Esophagus squamous epithelium (tissue), 5 donors: ENCODE measurements around the gene ASTN2. TPM values are rescaled to one million over a fixed set of nuclear protein-coding genes. Genes with fewer than 3 reads are reported as not detected.

Source experiments
- DNase-seq: peaks from one replicate; lab custom pipeline; 2025; lab: John Stamatoyannopoulos, UW
- H3K27ac ChIP-seq, 4 donors: fragments of 200-600 bp; sonication (generic); one replicate each; pipeline ENCODE4 v1.5.1; 2016 to 2019; ENCODE audit warnings: mild to moderate bottlenecking in 1 of 4
- H3K27me3 ChIP-seq, 4 donors: fragments of 200-600 bp; sonication (generic); 1 replicate in 3 of 4; 2 replicates in 1 of 4; pipeline versions ENCODE4 v1.5.1 to v1.6.0; 2017 to 2021; ENCODE audit warnings: antibody characterized with exemption in 1 of 4
- H3K36me3 ChIP-seq, 3 donors: fragments of 200-600 bp; sonication (generic); one replicate each; pipeline ENCODE4 v1.5.1; 2016 to 2019
- H3K4me1 ChIP-seq, 3 donors: fragments of 200-600 bp; sonication (generic); one replicate each; pipeline ENCODE4 v1.5.1; 2017 to 2019
- H3K4me3 ChIP-seq, 4 donors: fragments of 200-600 bp; sonication (generic); 1 replicate in 3 of 4; 2 replicates in 1 of 4; pipeline ENCODE4 v1.5.1; 2016 to 2019; ENCODE audit warnings: mild to moderate bottlenecking in 2 of 4, moderate library complexity in 1 of 4
- H3K9me3 ChIP-seq, 3 donors: fragments of 200-600 bp; sonication (generic); one replicate each; pipeline ENCODE4 v1.5.1; 2016 to 2019
- CTCF ChIP-seq, 6 experiments: fragments of 450-650 bp in 4 of 6; fragments of 200-600 bp in 2 of 6; sonication (generic) in 2 of 6; IDR thresholded peaks; one replicate each; pipeline ENCODE4 v1.5.1; 2016 to 2019; ENCODE audit warnings: antibody characterized with exemption in 6 of 6, mild to moderate bottlenecking in 4 of 6, moderate library complexity in 4 of 6
- POLR2A ChIP-seq, 4 donors: fragments of 450-650 bp; IDR thresholded peaks; one replicate each; pipeline ENCODE4 v1.6.1; 2017; ENCODE audit warnings: antibody characterized with exemption in 4 of 4, mild to moderate bottlenecking in 4 of 4, moderate library complexity in 3 of 4
- WGBS, 2 donors: methylation state at CpG; one replicate each; pipeline ENCODE4 v1.1.5; 2018; 5-methylcytosine and 5-hydroxymethylcytosine counted together
- intact Hi-C: fragments of 100-400 bp; cut with DNase I; formaldehyde crosslinking; loops from one replicate; pipeline ENCODE4 v1.15.0; 2022
- total RNA-seq, 4 donors: library from RNA; depleted of rRNA; stranded (reverse); fragments of >200 nt; gene quantifications; one replicate each; pipeline ENCODE4 v1.1.0, GENCODE V29; 2016
- donor health status: DM: yes; HTN: yes; CAD: no.

The ASTN2 gene
- total RNA-seq, 4 donors from 2014 or later = 0.13 to 1.9 (median 0.27) TPM; not detected in 1

- TF ChIP-seq CTCF (IDR thresholded peaks at IDR 0.05) (no peak), POLR2A (IDR thresholded peaks at IDR 0.05) (no peak)
- H3K4me3 ChIP-seq = no peak overlapping the region
- no peak for DNase-seq
- no peaks in the 10 kb centered on the region for H3K27me3 ChIP-seq
- no peaks in the 10 kb centered on the region for H3K36me3 ChIP-seq
- 71 to 84% methylated on average over 2 of the region's 2 CpGs for WGBS, 2 donors
- no peaks in the 10 kb centered on the region for H3K9me3 ChIP-seq
- intact Hi-C loops = no loop called here
- H3K4me1 ChIP-seq = no peaks in the 10 kb centered on the region
- H3K27ac ChIP-seq = no peak overlapping the region
Measured at GRCh38 chr9:117121316-117121715, 293.5 kb downstream of the ASTN2 start.

- TF ChIP-seq CTCF (IDR thresholded peaks at IDR 0.05) (no peak), POLR2A (IDR thresholded peaks at IDR 0.05) (no peak)
- no peak overlapping the region for H3K27ac ChIP-seq
- no peak for DNase-seq
- intact Hi-C loops = no loop called here
- no peaks in the 10 kb centered on the region for H3K9me3 ChIP-seq
- 26 to 27% methylated on average over 2 of the region's 2 CpGs for WGBS, 2 donors
- H3K4me3 ChIP-seq = no peak overlapping the region
- H3K4me1 ChIP-seq = no peaks in the 10 kb centered on the region
- H3K27me3 ChIP-seq = no peaks in the 10 kb centered on the region
- H3K36me3 ChIP-seq = no peaks in the 10 kb centered on the region
Measured at GRCh38 chr9:117120061-117120460, 294.8 kb downstream of the ASTN2 start.

GRCh38 chr9:117116084-117116483 lies 298.8 kb downstream of the ASTN2 start:
- DNase-seq = no peak
- Histone ChIP-seq H3K4me3 (no peak overlapping the region), H3K27ac (no peak overlapping the region), H3K27me3 (no peaks in the 10 kb centered on the region), H3K36me3 (no peaks in the 10 kb centered on the region), H3K4me1 (no peaks in the 10 kb centered on the region), H3K9me3 (no peaks in the 10 kb centered on the region)
- intact Hi-C loops = no loop called here
- TF ChIP-seq POLR2A (IDR thresholded peaks at IDR 0.05) (no peak), CTCF (IDR thresholded peaks at IDR 0.05) (no peak)

GRCh38 chr9:117114768-117115167 lies 300.1 kb downstream of the ASTN2 start:
- H3K9me3 ChIP-seq = no peaks in the 10 kb centered on the region
- H3K4me1 ChIP-seq = no peaks in the 10 kb centered on the region
- WGBS, 2 donors = 36% methylated on average over 2 of the region's 2 CpGs; no CpG with 5 or more reads in 1 of the 2 donors
- no peaks in the 10 kb centered on the region for H3K27me3 ChIP-seq
- no peak overlapping the region for H3K27ac ChIP-seq
- TF ChIP-seq POLR2A (IDR thresholded peaks at IDR 0.05) (no peak), CTCF (IDR thresholded peaks at IDR 0.05) (no peak)
- H3K4me3 ChIP-seq = no peak overlapping the region
- H3K36me3 ChIP-seq = no peaks in the 10 kb centered on the region
- intact Hi-C loops = no loop called here
- DNase-seq = no peak

- no peaks in the 10 kb centered on the region for H3K4me1 ChIP-seq
- no peak overlapping the region for H3K4me3 ChIP-seq
- H3K36me3 ChIP-seq = no peaks in the 10 kb centered on the region
- WGBS, 2 donors = 56 to 70% methylated on average over 8 of the region's 8 CpGs
- H3K9me3 ChIP-seq = no peaks in the 10 kb centered on the region
- DNase-seq = no peak
- TF ChIP-seq CTCF (IDR thresholded peaks at IDR 0.05) (no peak), POLR2A (IDR thresholded peaks at IDR 0.05) (no peak)
- H3K27ac ChIP-seq = no peak overlapping the region
- intact Hi-C loops = no loop called here
- H3K27me3 ChIP-seq = no peaks in the 10 kb centered on the region
Measured at GRCh38 chr9:117104716-117105495, 310.0 kb downstream of the ASTN2 start.
